ENCODE results near the gene CD247.

Gene CD247

DNA sequence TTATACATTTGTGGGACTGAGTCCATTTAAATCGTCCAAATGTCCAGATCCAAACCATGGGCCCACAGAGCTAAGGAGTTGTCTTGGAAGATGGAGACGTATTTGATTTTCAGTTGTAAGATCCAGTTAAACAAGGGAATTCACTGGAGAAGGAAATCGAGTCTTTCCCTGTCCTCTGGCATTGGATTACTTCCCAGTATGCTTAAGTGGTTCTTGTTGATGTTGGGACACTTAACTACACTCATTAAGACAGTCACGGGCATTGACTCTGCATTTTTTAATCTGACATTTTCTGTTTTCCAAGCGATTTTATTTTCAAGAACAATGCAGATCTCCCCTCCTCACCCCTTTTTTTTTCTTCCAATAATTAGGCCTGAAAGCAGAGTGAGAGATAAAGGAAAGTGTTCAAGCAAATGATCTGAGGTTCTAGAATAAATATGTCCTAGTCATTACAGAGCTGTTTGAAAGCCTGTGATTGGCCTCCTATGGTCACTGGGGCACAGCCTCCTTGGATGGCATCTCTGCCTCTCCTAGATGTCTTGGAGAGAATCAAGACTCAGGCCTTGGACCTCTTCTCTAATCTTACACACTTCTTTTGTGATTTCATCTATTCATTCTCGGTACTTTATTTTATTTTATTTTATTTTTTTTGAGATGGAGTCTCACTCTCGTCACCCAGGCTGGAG, 48.9 kb downstream of the CD247 start:
- Histone ChIP-seq H3K9ac (ENCODE audit: low read length) (no peak overlapping the region), H3K9me3 (ENCODE audit: control insufficient read depth, insufficient read depth, low read depth, low read length) (no peaks in the 10 kb centered on the region), H3K4me1 (ENCODE audit: control insufficient read depth, insufficient read depth, low read length) (peaks cover 28% of the 10 kb centered on the region), H3K4me3 (ENCODE audit: low read depth, low read length) (no peak overlapping the region), H3K27me3 (ENCODE audit: control insufficient read depth, insufficient read depth, low read length) (no peaks in the 10 kb centered on the region), H3K27ac (ENCODE audit: low read depth, low read length) (no peak overlapping the region), H3K36me3 (ENCODE audit: control insufficient read depth, insufficient read depth, low read length) (no peaks in the 10 kb centered on the region)

DNA sequence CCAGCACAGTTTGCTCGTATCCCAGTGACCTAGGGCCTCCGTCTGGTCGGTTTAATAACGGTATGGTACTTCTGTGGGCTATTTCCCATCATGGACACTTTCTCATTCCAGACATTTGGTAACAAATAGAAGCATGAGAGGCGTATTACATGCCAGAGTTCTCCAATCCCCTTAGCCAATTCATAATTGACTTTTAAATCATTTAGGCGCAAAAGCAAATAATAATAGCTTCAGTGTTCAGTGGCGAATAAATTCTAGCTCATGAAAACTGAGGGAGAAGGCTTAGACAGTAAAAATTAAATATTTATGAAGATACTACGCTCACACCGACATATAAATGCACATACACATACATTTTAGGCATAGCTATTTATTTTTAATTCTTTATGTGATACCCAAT, 50.6 kb downstream of the CD247 start:
- Histone ChIP-seq H3K27me3 (ENCODE audit: control insufficient read depth, insufficient read depth, low read length) (no peaks in the 10 kb centered on the region), H3K9ac (ENCODE audit: low read length) (no peak overlapping the region), H3K4me1 (ENCODE audit: control insufficient read depth, insufficient read depth, low read length) (peaks cover 26% of the 10 kb centered on the region), H3K27ac (ENCODE audit: low read depth, low read length) (no peak overlapping the region), H3K9me3 (ENCODE audit: control insufficient read depth, insufficient read depth, low read depth, low read length) (no peaks in the 10 kb centered on the region), H3K36me3 (ENCODE audit: control insufficient read depth, insufficient read depth, low read length) (no peaks in the 10 kb centered on the region), H3K4me3 (ENCODE audit: low read depth, low read length) (no peak overlapping the region)

DNA sequence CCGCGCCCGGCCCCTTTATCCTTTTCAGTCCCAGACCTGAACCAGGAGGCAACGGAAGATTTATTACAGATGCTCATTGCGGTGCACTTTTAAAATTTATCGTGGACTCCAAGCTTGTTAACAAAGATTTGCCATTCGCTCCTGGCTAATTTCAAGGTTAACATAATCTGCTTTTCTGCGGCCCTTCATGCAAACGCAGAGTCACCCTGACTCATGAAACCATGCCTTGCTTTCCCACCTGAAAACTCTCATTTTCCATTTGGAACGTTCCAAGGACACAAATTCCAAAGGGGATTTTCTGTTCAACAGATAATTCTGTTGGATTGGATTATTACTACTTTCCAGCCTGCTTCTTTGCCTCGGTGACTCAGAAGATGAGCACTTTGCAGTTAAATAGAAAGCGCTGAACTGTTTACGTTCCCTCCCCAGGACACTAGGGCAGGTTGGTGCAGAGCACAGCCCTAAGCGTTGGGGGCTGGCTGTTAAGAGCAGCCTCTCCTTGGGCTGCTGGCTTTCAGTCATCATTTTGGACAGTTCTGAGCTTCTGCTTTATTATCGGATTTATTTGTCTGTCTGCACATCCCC, 51.1 kb downstream of the CD247 start:
- H3K9ac ChIP-seq (ENCODE audit: low read length) = no peak overlapping the region
- H3K27me3 ChIP-seq (ENCODE audit: control insufficient read depth, insufficient read depth, low read length) = no peaks in the 10 kb centered on the region
- peaks cover 25% of the 10 kb centered on the region for H3K4me1 ChIP-seq (ENCODE audit: control insufficient read depth, insufficient read depth, low read length)
- no peak overlapping the region for H3K4me3 ChIP-seq (ENCODE audit: low read depth, low read length)
- no peaks in the 10 kb centered on the region for H3K36me3 ChIP-seq (ENCODE audit: control insufficient read depth, insufficient read depth, low read length)
- H3K9me3 ChIP-seq (ENCODE audit: control insufficient read depth, insufficient read depth, low read depth, low read length) = no peaks in the 10 kb centered on the region
- no peak overlapping the region for H3K27ac ChIP-seq (ENCODE audit: low read depth, low read length)

DNA sequence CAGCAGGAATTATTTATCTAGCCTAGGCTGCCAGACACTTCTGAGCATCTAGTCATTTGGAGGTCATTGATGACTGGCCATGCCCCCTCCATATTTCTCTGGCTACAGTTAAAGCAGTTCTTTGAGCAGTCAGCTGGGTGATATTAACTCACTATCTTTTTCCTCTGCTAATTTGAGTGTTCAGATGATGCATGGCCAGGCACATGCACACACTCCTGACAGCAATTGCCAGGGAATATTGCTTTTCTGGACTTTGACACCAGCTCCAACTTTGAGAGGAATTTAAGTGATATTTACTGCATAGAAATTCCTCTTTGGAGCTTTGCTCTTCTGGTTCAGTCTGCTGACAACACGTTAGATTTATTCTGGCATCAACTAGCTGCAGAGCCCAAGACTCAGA, 52.6 kb downstream of the CD247 start:
- no peaks in the 10 kb centered on the region for H3K9me3 ChIP-seq (ENCODE audit: control insufficient read depth, insufficient read depth, low read depth, low read length)
- H3K4me3 ChIP-seq (ENCODE audit: low read depth, low read length) = no peak overlapping the region
- H3K4me1 ChIP-seq (ENCODE audit: control insufficient read depth, insufficient read depth, low read length) = peaks cover 25% of the 10 kb centered on the region
- no peaks in the 10 kb centered on the region for H3K27me3 ChIP-seq (ENCODE audit: control insufficient read depth, insufficient read depth, low read length)
- H3K9ac ChIP-seq (ENCODE audit: low read length) = no peak overlapping the region
- H3K36me3 ChIP-seq (ENCODE audit: control insufficient read depth, insufficient read depth, low read length) = no peaks in the 10 kb centered on the region
- H3K27ac ChIP-seq (ENCODE audit: low read depth, low read length) = no peak overlapping the region

DNA sequence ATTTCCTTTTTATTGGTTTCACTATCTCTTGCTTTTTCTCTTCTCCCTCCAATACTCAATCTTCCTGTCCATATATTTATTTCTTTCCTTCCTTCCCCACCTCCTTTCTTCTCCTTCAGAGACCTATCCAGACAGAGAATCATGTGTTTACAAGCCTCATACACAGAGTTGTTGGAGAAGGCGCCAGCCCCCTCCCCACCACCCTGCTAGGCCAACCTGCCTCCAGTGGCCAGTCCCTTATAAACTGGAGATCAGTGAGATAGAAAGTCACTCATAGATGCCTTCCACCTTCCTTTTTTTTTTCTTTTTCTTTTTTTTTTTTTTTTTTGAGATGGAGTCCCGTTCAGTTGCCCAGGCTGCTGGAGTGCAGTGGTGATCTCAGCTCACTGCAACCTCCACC, 53.3 kb downstream of the CD247 start:
- no peaks in the 10 kb centered on the region for H3K27me3 ChIP-seq (ENCODE audit: control insufficient read depth, insufficient read depth, low read length)
- H3K4me1 ChIP-seq (ENCODE audit: control insufficient read depth, insufficient read depth, low read length) = peaks cover 25% of the 10 kb centered on the region
- H3K4me3 ChIP-seq (ENCODE audit: low read depth, low read length) = no peak overlapping the region
- no peak overlapping the region for H3K27ac ChIP-seq (ENCODE audit: low read depth, low read length)
- H3K9me3 ChIP-seq (ENCODE audit: control insufficient read depth, insufficient read depth, low read depth, low read length) = no peaks in the 10 kb centered on the region
- no peak overlapping the region for H3K9ac ChIP-seq (ENCODE audit: low read length)
- H3K36me3 ChIP-seq (ENCODE audit: control insufficient read depth, insufficient read depth, low read length) = no peaks in the 10 kb centered on the region

DNA sequence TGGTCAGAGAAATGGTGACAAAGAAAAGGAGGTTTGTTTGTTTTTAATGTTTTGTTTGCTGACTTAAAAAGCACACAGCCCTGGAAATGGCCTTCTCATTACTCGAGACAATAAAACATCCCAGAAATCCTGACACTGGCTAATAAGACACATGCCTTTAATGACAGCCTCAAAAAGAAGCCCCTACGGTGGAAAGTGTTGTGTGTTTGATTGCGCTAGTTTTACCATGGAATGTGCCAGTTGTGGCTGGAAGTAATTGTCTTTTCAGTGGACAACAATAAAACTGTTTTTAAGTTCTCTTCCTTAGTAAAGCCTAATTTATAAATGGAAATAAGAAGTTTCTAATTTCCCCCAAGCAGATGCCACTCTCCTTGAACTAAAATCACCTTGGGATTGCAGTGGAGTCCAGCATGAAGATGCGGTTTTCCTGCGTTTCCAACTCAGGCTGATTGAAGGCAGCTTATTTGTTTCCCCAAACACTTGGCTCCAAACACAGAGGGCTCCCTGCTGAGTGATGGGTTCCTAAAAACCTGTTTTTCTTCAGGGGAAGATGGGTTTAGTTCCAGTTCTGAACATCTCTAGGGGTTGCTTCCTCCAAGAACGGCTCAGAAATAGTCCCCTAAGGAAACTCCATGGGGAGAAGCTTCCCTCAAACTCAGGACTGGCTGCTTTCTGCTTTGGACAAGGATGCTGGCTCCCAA, 54.3 kb downstream of the CD247 start:
- peaks cover 25% of the 10 kb centered on the region for H3K4me1 ChIP-seq (ENCODE audit: control insufficient read depth, insufficient read depth, low read length)
- H3K36me3 ChIP-seq (ENCODE audit: control insufficient read depth, insufficient read depth, low read length) = no peaks in the 10 kb centered on the region
- no peak overlapping the region for H3K27ac ChIP-seq (ENCODE audit: low read depth, low read length)
- no peaks in the 10 kb centered on the region for H3K27me3 ChIP-seq (ENCODE audit: control insufficient read depth, insufficient read depth, low read length)
- H3K4me3 ChIP-seq (ENCODE audit: low read depth, low read length) = no peak overlapping the region
- H3K9me3 ChIP-seq (ENCODE audit: control insufficient read depth, insufficient read depth, low read depth, low read length) = no peaks in the 10 kb centered on the region
- no peak overlapping the region for H3K9ac ChIP-seq (ENCODE audit: low read length)

DNA sequence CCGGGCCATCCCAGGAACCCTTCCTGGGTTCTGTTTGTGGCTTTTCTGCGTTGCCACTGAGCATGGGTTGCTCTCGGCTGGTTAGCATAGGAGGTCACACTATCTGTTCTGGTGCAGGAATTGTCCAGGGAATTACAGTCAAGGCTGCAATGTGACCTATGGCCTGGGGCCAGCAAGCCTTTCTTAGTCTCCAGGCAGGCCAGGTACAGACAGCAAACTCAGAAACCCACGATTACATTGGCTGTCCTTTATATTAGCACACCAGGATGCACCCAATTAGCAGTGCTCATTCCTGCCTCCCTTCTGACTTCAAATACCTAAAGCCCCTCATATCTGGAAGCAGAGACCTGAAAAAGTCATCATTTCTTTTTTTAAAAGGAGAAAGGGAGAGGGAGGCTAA, 55.2 kb downstream of the CD247 start:
- Histone ChIP-seq H3K4me3 (ENCODE audit: low read depth, low read length) (no peak overlapping the region), H3K4me1 (ENCODE audit: control insufficient read depth, insufficient read depth, low read length) (peaks cover 26% of the 10 kb centered on the region), H3K9ac (ENCODE audit: low read length) (no peak overlapping the region), H3K9me3 (ENCODE audit: control insufficient read depth, insufficient read depth, low read depth, low read length) (no peaks in the 10 kb centered on the region), H3K27me3 (ENCODE audit: control insufficient read depth, insufficient read depth, low read length) (no peaks in the 10 kb centered on the region), H3K36me3 (ENCODE audit: control insufficient read depth, insufficient read depth, low read length) (no peaks in the 10 kb centered on the region), H3K27ac (ENCODE audit: low read depth, low read length) (no peak overlapping the region)

DNA sequence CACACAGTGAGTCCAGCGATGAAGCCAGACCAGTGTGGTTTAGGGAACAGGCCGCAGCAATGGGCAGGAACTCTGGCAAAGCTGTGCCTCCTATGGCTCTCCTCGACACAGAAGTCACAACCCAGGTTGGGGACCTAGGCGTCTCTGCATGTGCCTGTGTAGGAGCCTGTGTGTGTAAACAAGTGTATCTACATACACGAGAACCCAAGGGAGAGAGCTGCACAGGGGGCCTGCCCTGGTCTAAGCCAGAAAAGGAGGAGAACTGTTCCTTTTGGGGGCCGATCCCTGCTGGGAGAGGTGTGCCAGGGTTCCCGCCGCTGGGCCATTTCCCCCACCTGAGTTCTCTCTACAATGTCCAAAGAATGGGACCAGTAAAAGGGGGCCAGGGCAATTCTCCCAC, 56.0 kb downstream of the CD247 start:
- peaks cover 4% of the 10 kb centered on the region for H3K27me3 ChIP-seq (ENCODE audit: control insufficient read depth, insufficient read depth, low read length)
- H3K9me3 ChIP-seq (ENCODE audit: control insufficient read depth, insufficient read depth, low read depth, low read length) = no peaks in the 10 kb centered on the region
- no peak overlapping the region for H3K9ac ChIP-seq (ENCODE audit: low read length)
- H3K4me1 ChIP-seq (ENCODE audit: control insufficient read depth, insufficient read depth, low read length) = peaks cover 27% of the 10 kb centered on the region
- no peaks in the 10 kb centered on the region for H3K36me3 ChIP-seq (ENCODE audit: control insufficient read depth, insufficient read depth, low read length)
- no peak overlapping the region for H3K27ac ChIP-seq (ENCODE audit: low read depth, low read length)
- no peak overlapping the region for H3K4me3 ChIP-seq (ENCODE audit: low read depth, low read length)

DNA sequence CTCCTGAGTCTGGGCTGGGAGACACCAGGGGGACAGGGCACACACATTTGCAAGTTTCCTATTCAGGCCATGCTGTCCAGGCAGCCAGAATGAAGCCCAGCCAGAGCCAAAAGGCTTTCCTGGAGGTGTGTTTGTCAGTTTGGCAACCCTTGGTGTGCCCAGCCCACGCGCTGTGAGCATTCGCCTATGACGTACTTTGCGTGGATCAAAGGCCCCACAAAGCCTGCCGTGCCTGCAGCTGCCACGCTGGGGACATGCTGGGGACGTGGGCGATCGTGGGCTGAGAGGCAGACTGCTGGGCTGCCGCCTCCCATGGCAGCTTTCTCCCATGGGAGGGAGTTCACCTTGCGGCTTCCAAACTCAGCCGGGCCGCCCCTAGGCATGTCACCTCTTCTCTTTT, 57.5 kb downstream of the CD247 start:
- H3K4me3 ChIP-seq (ENCODE audit: low read depth, low read length) = no peak overlapping the region
- H3K27ac ChIP-seq (ENCODE audit: low read depth, low read length) = no peak overlapping the region
- no peaks in the 10 kb centered on the region for H3K36me3 ChIP-seq (ENCODE audit: control insufficient read depth, insufficient read depth, low read length)
- no peak overlapping the region for H3K9ac ChIP-seq (ENCODE audit: low read length)
- peaks cover 37% of the 10 kb centered on the region; the same call in 1 of the 2 replicates for H3K4me1 ChIP-seq (ENCODE audit: control insufficient read depth, insufficient read depth, low read length)
- peaks cover 19% of the 10 kb centered on the region for H3K27me3 ChIP-seq (ENCODE audit: control insufficient read depth, insufficient read depth, low read length)
- no peaks in the 10 kb centered on the region for H3K9me3 ChIP-seq (ENCODE audit: control insufficient read depth, insufficient read depth, low read depth, low read length)

DNA sequence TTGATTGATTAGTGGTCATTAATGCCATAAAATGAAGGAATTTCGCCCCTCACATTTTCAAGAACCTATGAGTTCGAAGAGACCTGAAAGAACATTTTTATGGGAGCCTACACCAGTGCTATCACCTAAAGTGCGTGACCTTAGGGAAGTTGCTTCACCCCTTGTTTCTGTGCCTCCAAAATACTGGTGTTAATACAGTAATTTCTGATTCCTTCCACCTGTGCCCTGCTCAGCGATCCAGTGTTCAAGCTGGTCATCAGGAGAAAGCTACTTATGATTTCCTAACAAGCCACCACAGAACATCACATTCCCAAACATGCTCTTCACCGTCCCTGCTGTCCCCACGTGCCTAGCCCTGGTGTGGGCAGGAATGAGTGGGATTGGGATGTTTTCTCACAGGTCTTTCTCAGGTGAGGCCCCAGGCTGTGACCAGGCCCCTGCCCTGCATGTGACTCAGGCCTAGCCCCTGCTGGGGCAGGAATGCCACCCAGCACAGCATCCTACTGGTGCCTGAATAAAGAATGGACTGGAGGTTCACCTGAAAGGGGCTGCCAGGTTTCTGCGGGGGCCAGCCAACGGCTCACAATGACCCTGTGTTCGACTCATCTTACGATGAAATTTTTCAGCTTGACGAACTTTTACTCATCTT, 60.3 kb downstream of the CD247 start:
- Histone ChIP-seq H3K4me1 (ENCODE audit: control insufficient read depth, insufficient read depth, low read length) (peaks cover 27% of the 10 kb centered on the region; the same call in 1 of the 2 replicates), H3K4me3 (ENCODE audit: low read depth, low read length) (no peak overlapping the region), H3K9me3 (ENCODE audit: control insufficient read depth, insufficient read depth, low read depth, low read length) (no peaks in the 10 kb centered on the region), H3K9ac (ENCODE audit: low read length) (no peak overlapping the region), H3K27me3 (ENCODE audit: control insufficient read depth, insufficient read depth, low read length) (peaks cover 39% of the 10 kb centered on the region), H3K27ac (ENCODE audit: low read depth, low read length) (no peak overlapping the region), H3K36me3 (ENCODE audit: control insufficient read depth, insufficient read depth, low read length) (no peaks in the 10 kb centered on the region)

DNA sequence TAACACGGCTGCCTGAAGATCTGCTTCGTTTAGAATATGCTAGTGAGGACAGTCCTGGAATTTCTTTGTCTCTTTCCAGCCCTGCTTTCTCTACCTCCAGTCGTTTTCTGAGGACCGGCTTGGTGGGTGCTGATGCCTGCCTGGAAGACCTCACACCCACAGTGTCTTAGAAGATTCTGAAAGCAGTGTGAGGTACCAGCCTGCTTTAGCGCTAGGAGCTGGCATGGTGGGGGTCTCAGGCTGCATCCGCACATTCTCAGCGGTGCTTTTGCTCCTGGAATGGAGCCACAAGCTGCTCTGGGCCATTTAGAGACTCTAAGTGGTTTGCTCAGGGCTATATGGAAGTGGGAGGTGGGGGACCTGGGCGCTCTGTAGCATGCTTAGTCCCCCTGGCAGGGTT, 61.4 kb downstream of the CD247 start:
- Histone ChIP-seq H3K9me3 (ENCODE audit: control insufficient read depth, insufficient read depth, low read depth, low read length) (no peaks in the 10 kb centered on the region), H3K27me3 (ENCODE audit: control insufficient read depth, insufficient read depth, low read length) (peaks cover 39% of the 10 kb centered on the region), H3K4me3 (ENCODE audit: low read depth, low read length) (no peak overlapping the region; the same call in 1 of the 2 replicates), H3K4me1 (ENCODE audit: control insufficient read depth, insufficient read depth, low read length) (peaks cover 26% of the 10 kb centered on the region; the same call in 1 of the 2 replicates), H3K27ac (ENCODE audit: low read depth, low read length) (no peak overlapping the region), H3K9ac (ENCODE audit: low read length) (no peak overlapping the region), H3K36me3 (ENCODE audit: control insufficient read depth, insufficient read depth, low read length) (no peaks in the 10 kb centered on the region)

Measured in HUES6 (cell line).